Testis (tissue), 3 donors: Measurements from ENCODE around the gene USP27X. TPM values are rescaled to one million over a fixed set of nuclear protein-coding genes. Genes with fewer than 3 reads are reported as not detected.

ENCODE experiments used
- DNase-seq: peaks from one replicate; pipeline ENCODE4 v3.0.0-alpha.2; 2019
- H3K27ac ChIP-seq, 2 donors: fragments of 200-600 bp; sonication (generic); one replicate each; pipeline ENCODE4 v1.5.1; 2019
- H3K27me3 ChIP-seq: fragments of 200-600 bp; sonication (generic); one replicate; pipeline ENCODE4 v1.5.1; 2019
- H3K36me3 ChIP-seq: fragments of 200-600 bp; sonication (generic); one replicate; pipeline ENCODE4 v1.5.1; 2017; ENCODE audit warnings: low read depth; ENCODE audit errors: missing control alignments
- H3K4me1 ChIP-seq: fragments of 200-600 bp; sonication (generic); one replicate; pipeline ENCODE4 v1.5.1; 2019
- H3K4me3 ChIP-seq, 2 donors: fragments of 200-600 bp; sonication (generic); one replicate each; pipeline ENCODE4 v1.5.1; 2017 to 2019
- H3K9me3 ChIP-seq: fragments of 200-600 bp; sonication (generic); one replicate; pipeline ENCODE4 v1.5.1; 2017
- POLR2A ChIP-seq: fragments of 450-650 bp; IDR thresholded peaks from one replicate; pipeline ENCODE4 v1.6.1; 2017; ENCODE audit warnings: antibody characterized with exemption, mild to moderate bottlenecking, moderate library complexity
- WGBS, 2 donors: methylation state at CpG; one replicate each; pipeline ENCODE4 v1.1.5; 2018; 5-methylcytosine and 5-hydroxymethylcytosine counted together
- intact Hi-C: fragments of 100-400 bp; cut with DNase I; formaldehyde crosslinking; loops from one replicate; pipeline ENCODE4 v1.15.1; 2023; ENCODE audit warnings: low total_unique reads
- polyA plus RNA-seq: library from polyadenylated mRNA; stranded (reverse); fragments of 350-450 nt; fragmentation: Illumina TruSeq; extraction: RNeasy Lipid Tissue Mini Kit (QIAGEN cat#74804); gene quantifications from one replicate; pipeline ENCODE4 v1.2.3, GENCODE V29; 2014; ENCODE audit warnings: low read depth, low replicate concordance; ENCODE audit not compliant: insufficient read depth
- total RNA-seq, 2 donors: library from RNA; depleted of rRNA; stranded (reverse); fragments of >200 nt; gene quantifications; one replicate each; pipeline ENCODE4 v1.2.3, GENCODE V29; 2016
- TF ChIP-seq, protein P1 (sequence below), 3 experiments: fragments of 450-650 bp in 2 of 3; fragments of 200-600 bp in 1 of 3; sonication (generic) in 1 of 3; IDR thresholded peaks; one replicate each; pipeline ENCODE4 v1.5.1; 2016 to 2019; ENCODE audit warnings: antibody characterized with exemption in 3 of 3, mild to moderate bottlenecking in 2 of 3, moderate library complexity in 1 of 3

Gene USP27X
- total and polyA plus RNA-seq, 3 donors from 2014 or later = 2.4 to 4.3 (median 3.6) TPM

DNA sequence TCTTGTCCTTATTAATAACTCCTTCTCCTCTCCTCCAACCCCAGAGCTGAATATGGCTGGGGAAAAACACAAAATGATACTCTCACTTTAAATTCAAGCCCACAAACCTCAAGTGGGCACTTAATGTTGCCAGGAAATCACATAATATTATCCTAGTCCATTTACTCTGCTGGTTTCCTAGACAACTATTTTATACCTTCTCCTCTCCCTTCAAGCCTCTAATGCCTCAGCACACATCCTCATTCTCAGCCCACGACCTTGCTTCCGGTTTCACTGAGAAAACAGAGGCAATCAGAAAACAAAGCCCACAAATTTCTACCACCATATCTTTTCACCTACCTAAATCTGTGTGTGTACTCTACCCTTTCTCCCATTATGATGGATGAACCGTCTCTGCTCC, 31.1 kb downstream of the USP27X start:
- Histone ChIP-seq H3K4me1 (no peaks in the 10 kb centered on the region), H3K9me3 (no peaks in the 10 kb centered on the region), H3K4me3 (no peak overlapping the region), H3K27ac (no peak overlapping the region), H3K36me3 (no peaks in the 10 kb centered on the region), H3K27me3 (no peaks in the 10 kb centered on the region)
- DNase-seq = no peak
- 51 to 56% methylated on average over 2 to 3 of the region's 3 CpGs for WGBS, 2 donors
- TF ChIP-seq POLR2A = no peak
- TF ChIP-seq, protein P1, sequence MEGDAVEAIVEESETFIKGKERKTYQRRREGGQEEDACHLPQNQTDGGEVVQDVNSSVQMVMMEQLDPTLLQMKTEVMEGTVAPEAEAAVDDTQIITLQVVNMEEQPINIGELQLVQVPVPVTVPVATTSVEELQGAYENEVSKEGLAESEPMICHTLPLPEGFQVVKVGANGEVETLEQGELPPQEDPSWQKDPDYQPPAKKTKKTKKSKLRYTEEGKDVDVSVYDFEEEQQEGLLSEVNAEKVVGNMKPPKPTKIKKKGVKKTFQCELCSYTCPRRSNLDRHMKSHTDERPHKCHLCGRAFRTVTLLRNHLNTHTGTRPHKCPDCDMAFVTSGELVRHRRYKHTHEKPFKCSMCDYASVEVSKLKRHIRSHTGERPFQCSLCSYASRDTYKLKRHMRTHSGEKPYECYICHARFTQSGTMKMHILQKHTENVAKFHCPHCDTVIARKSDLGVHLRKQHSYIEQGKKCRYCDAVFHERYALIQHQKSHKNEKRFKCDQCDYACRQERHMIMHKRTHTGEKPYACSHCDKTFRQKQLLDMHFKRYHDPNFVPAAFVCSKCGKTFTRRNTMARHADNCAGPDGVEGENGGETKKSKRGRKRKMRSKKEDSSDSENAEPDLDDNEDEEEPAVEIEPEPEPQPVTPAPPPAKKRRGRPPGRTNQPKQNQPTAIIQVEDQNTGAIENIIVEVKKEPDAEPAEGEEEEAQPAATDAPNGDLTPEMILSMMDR (IDR thresholded peaks at IDR 0.05) = no peak
- intact Hi-C loops = no loop called here

DNA sequence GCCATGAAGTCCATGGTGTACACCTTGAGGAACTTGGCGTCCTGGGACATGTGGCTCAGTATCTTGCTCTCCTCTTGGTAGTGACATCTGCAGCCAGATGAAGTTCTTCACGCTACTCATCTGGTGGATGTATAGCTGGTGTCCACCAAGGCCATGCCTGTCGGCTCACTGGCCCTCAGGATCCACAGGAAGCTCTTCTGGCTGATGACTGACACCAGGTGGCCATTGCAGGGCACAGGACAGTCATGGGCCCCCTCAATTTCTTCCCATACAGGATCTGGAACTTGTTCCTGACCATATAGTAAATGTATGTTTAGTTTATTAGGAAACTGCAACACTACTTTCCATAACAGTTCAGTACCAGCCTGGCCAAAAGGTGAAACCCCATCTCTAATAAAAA, 32.8 kb downstream of the USP27X start:
- no peaks in the 10 kb centered on the region for H3K27me3 ChIP-seq
- H3K9me3 ChIP-seq = no peaks in the 10 kb centered on the region
- 82% methylated on average over 2 of the region's 3 CpGs; no CpG with 5 or more reads in 1 of the 2 donors for WGBS, 2 donors
- no peak overlapping the region for H3K4me3 ChIP-seq
- H3K27ac ChIP-seq = no peak overlapping the region
- intact Hi-C loops = no loop called here
- H3K4me1 ChIP-seq = no peaks in the 10 kb centered on the region
- H3K36me3 ChIP-seq = no peaks in the 10 kb centered on the region
- TF ChIP-seq, protein P1 (IDR thresholded peaks at IDR 0.05) = no peak
- TF ChIP-seq POLR2A = no peak
- no peak for DNase-seq

DNA sequence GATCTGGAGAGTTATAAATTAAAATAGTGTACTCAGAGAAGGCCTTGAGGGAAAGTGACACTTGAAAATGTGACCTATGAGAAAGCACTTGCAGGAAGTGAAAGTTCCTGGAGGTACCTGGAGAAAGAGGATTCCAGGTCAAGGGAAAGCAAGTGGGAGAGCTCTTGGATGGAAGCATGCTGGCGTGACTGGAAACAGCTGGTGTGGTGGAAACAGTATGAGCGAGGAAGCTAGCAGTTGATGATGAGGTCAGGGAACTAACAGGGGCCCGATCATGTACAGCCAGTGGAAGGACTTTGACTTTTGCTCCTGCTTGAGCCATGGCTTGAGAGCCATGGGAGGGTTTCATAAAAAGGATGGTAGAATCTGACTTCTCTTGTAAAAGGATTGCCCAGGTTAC, 33.6 kb downstream of the USP27X start:
- Histone ChIP-seq H3K27me3 (no peaks in the 10 kb centered on the region), H3K27ac (no peak overlapping the region), H3K36me3 (no peaks in the 10 kb centered on the region), H3K4me1 (no peaks in the 10 kb centered on the region), H3K4me3 (no peak overlapping the region), H3K9me3 (no peaks in the 10 kb centered on the region)
- intact Hi-C loops = no loop called here
- TF ChIP-seq, protein P1 (IDR thresholded peaks at IDR 0.05) = no peak
- TF ChIP-seq POLR2A = no peak
- DNase-seq = no peak
- 77 to 87% methylated on average over 3 of the region's 3 CpGs for WGBS, 2 donors

DNA sequence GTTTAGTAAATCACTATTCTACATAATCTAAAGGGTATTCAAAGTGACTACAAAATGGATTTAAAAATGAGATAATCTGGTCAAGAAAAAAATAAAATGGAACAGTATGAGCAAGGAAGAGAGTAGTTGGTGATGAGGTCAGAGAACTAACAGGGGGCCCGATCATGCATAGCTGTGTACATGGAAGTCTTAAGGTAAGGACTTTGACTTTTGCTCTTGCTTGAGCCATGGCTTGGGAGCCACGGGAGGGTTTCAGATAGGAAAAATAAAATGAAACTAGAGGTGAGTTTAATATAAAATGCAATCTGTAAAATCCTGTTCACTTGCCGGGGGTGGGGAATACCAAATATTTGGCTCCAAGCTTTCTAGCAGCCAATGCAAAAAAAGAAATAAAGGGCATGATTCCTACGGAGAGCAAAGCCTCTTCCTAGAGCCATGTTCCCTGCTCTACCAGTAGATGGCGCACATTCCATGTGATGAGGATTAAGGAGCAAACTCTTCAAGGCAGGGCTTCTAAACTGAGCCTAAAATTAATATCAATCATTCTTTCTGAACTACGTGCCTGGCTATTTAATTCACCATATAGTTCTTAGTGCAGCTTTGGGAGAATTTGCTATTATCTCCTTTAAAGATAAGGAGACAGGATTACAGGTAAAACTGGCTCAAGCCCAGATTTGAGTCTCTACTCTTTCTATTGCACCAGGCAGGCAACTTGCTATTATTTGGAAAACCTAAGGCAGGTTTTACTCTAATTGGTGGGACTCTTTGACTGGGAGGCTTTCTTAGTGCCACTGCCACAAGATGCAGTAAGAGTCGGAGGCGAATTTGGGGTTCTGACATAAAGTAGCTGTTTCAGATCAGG, 36.3 kb downstream of the USP27X start:
- peak; percentile 54 for DNase-seq
- TF ChIP-seq POLR2A = no peak
- TF ChIP-seq, protein P1 (IDR thresholded peaks at IDR 0.05) = peak in 2 of 3 experiments; percentile 62 to 77
- H3K27ac ChIP-seq = no peak overlapping the region

More for the DNA sequence above, 36.3 kb downstream of the USP27X start:
- Histone ChIP-seq H3K36me3 (no peaks in the 10 kb centered on the region), H3K27me3 (no peaks in the 10 kb centered on the region), H3K4me3 (no peak overlapping the region), H3K9me3 (no peaks in the 10 kb centered on the region), H3K4me1 (peaks cover 5% of the 10 kb centered on the region)
- WGBS, 2 donors = 33 to 40% methylated on average over 8 of the region's 8 CpGs
- intact Hi-C loops = no loop called here
